Stimulated activated CD8-positive, alpha-beta memory T cell treated with anti-CD3 and anti-CD28 coated beads, Interleukin-4, amount 100 ng/mL, for 4 hours (primary cell): ENCODE measurements around the gene ZNF316.
"Not testable (repeated sequence)": the region's sequence is repeated elsewhere in the genome, so short reads cannot be mapped to it uniquely, and the experiment has no call there.

Source experiments
- DNase-seq, 2 donors: peaks; one replicate each; pipeline ENCODE4 v3.0.0-alpha.2; 2020; ENCODE audit warnings: low read depth in 2 of 2, low spot score in 1 of 2

Gene ZNF316

GRCh38 chr7:6646465-6646864, 9.3 kb downstream of the ZNF316 start:
- DNase-seq, result no peak

DNA sequence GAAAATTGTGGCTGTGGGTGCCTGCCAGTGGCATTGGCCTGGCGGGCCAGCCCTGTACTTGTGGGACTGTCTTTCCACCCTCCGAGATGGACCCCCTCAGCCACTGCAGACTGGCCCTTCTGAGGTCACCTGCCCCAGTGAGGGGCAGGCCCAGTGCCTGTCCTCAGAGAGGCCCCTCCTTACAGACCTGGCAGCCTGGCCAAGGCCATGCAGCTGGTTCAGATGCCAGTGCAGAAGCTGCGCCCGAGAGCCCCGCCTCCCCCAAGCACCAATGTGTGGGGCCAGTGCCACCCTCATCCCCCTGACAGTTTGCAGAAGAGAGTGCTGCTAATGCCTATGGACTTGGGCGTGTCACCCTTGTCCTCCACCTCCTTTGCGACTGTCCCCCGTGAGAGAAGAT, 10.0 kb downstream of the ZNF316 start:
- DNase-seq, result no peak

DNA sequence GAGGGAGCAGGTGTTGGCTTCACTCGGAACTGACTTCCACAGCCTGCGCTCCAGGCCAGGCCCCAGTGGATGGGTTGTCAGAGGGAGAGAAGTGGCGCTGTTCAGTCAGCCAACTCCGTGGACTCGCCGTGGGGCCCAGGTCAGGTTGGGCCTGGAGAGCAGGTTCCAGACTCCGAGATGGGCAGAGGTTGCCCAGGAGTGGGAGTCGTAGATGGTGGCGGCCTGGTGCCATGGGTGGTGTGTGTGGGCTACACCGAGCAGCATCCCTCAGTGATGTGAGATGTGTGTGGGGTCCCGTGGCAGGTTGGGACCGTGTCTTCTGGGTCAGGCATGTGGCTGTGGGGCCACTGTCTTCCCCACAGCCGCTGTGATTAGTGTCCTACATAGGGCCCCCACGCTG, 10.4 kb downstream of the ZNF316 start:
- no peak for DNase-seq

- DNase-seq, result no peak
These were observed 11.1 kb downstream of the ZNF316 start for GRCh38 chr7:6648066-6648814.

DNA sequence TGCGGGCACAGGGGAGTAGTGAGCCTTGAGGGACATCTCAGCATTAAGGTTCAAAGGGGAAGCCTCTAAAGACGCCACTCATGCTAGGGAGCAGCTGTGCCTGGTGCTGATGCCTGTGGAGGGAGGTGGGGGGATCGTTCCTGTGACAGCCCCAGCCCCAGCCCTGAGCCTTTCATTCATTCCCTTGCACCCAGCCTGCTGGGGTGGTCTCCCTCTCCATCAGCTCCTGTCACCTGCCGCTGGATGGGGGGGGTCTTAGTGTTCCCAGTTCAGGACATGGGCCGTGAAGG, 11.6 kb downstream of the ZNF316 start:
- no peak for DNase-seq

DNA sequence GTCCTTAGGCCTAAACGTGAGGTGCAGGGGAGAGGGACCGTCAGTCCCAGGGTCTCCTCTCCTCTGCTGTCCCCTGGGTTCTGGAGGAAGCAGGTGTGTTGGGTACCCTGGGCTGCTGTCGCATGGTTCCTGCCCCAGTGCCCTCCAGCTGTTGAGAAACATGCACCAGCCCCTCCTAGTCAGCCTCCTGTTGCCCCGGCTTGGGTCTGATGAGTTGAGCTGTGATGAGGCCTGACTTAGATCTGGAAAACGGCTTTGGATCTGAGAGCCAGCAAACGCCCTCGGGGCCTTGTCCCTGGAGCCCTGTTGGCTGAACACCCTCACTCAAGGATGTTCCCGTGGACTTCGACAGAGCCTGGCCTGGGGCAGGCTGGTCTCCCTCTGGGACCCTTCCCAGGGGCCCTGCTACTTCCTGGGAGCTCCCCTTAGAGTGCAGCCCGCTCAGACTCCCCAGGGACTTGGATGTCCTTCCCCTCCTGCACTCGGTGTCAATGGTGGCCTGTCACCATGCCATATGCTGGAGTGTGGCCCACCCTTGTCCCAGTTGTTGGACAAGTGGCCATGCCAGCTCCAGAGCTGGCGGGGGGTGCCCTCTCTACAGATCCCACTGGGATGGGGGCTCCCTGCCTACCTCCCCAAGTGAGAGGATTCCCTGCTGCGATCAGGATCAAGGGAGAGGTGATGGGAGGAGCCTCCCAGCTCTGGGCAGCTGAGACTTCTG, 12.3 kb downstream of the ZNF316 start:
- DNase-seq, result no peak

GRCh38 chr7:6650086-6650485, 13.0 kb downstream of the ZNF316 start:
- DNase-seq, result no peak

DNA sequence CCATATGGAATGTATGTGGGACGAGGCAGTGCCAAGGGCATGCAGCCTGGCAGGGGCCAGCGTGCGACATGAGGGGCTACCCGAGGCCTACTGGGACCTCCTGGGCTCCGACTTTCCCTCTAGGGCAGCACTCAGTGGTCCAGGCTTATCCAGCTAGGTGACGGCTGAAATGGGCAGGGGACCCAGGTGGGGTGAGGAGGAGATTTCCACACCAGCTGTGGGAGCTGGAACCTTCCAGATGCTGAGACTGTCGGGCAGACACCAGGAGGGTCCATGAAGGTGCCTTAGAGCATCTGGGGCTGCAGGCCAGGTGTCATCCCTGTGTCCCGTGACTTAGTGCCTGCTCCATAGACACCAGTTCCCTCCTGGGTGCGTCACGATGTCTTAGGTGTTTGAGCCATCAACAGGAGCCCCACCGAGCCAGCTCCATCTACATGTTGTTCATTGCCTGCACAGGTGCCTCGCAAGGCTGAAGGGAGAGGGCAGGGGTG, 13.4 kb downstream of the ZNF316 start:
- DNase-seq, result no peak

DNA sequence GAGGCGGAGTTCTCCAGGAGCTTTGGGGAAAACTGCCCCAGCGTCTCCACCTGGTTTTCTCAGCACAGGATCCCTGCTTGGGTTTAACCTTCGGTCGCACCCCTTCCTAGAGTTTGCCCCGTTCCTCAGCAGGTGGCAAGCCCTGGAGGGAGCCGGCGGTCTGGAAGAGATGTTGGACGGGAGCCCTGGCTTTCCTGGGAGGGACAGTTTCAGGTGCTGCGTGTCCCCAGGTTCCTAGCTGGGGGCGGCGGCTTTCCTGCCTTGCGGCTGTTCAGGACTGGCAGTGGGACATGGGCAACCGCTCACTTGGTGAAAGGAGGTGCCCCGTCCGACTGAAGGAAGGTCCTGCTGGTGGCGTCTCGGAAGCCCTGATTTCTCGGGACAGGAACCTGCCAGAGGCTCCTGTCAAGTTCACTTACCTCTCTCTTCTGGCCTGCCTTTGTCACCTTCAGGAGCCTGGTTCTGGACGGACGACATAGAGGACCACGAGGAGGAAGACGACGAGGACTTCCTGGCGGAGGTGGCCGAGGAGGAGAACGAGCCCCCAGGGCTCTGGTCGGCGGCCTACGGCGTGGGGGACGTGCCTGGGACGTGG, 14.8 kb downstream of the ZNF316 start:
- DNase-seq, result no peak

DNA sequence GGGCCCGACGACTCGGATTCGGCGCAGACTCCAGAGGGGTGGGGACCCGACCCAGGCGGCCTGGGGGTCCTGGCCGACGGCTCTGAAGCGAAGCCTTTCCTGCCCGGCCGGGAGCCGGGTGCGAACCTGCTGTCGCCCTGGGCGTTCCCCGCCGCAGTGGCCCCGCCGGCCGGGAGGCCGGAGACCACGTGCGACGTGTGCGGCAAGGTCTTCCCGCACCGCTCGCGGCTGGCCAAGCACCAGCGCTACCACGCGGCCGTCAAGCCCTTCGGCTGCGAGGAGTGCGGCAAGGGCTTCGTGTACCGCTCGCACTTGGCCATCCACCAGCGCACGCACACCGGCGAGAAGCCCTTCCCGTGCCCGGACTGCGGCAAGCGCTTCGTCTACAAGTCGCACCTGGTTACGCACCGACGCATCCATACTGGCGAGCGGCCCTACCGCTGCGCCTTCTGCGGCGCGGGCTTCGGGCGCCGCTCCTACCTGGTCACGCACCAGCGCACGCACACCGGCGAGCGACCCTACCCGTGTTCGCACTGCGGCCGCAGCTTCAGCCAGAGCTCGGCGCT, 15.4 kb downstream of the ZNF316 start:
- DNase-seq, result no peak

DNA sequence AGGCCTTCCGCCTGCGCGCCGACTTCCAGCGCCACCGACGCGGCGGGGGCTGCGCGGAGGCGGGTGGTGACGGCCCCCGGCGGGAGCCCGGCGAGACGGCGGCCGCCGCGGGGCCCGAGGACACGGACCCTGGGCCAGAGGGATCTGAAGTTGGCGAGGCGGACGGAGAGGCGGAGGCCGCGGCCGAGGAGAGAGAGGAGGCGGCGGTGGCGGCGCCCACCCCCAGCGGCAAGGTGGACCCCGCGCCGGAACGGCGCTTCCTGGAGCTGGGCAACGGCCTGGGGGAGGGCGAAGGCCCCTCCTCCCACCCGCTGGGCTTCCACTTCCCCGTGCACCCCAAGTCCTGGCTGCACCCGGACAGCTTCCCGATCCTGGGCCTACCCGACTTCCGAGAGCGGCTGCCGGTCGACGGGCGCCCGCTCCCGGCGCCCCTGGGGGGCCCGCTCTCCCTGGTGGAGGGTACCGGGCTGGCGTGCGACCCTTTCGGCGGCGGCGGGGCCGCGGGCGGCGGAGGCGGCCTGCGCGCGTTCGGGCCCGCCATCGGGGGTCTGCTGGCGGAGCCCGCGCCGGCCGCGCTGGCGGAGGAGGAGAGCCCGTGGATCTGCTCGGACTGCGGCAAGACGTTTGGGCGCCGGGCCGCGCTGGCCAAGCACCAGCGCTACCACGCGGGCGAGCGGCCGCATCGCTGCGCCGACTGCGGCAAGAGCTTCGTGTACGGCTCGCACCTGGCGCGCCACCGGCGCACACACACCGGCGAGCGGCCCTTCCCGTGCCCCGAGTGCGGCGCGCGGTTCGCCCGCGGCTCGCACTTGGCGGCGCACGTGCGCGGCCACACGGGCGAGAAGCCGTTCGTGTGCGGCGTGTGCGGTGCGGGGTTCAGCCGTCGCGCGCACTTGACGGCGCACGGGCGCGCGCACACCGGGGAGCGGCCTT, 16.2 kb downstream of the ZNF316 start:
- no peak for DNase-seq

DNA sequence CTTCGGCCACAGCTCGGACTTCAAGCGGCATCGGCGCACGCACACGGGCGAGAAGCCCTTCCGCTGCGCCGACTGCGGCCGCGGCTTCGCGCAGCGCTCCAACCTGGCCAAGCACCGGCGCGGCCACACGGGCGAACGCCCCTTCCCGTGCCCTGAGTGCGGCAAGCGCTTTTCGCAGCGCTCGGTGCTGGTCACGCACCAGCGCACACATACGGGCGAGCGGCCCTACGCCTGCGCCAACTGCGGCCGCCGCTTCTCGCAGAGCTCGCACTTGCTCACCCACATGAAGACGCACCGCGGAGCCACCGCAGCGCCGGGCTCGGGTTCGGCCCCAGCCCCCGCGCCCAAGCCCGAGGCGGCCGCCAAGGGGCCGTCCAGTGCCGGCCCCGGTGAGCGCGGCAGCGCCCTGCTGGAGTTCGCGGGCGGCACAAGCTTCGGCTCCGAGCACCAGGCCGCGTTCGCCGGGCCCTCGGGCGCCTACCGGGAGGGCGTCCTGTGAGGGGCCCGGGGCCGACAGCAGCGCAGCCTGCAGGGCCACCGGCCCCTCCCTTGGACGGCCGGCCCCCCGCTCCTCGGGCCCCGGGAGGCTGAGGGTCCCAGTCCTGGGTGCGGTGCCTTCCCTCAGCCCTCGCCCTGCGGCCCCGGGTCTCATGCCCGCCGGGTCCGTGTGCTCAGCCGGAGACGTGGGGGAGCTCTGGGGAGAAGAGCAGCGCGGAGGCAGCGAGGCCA, 17.2 kb downstream of the ZNF316 start:
- no peak for DNase-seq

DNA sequence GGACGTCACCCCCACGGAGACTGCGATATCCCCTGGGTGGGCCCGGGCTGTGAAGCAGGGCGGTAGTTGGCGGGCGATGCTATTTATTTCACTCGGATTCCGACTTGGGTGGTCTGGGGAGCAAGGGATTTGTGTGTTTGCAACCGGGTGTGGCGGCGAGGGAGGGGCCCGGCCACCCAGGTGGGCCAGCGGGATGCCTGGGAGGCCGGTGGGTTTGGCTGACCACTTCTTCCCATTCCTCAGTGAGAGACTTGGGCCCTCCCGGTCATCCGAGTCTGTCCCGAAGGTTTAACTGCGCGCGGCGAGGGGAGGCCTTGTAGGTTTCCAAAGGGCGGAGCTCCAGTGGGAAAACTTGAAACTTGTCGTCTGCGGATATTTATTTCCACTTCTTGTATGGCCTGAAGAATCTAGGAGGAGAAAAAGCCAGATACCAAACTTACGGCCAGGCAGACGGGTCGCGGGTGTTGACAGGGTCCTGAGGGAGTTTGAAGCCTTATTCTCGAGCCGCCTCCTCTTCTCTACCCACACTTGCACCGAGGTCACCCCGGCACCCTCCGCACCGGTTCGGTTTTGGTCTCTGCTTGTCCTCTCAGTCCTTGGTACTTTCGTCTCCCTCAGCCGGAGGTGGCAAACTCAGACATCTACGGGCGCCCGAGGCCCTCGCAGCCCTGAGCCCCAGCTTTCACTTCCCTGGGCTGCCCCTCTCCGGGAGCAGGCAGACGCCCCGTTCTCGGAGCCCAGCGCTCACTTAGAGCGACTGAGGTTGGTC, 17.9 kb downstream of the ZNF316 start:
- no peak for DNase-seq

GRCh38 chr7:6655636-6656385, 18.7 kb downstream of the ZNF316 start:
- no peak for DNase-seq

GRCh38 chr7:6656413-6656812, 19.3 kb downstream of the ZNF316 start:
- DNase-seq, result no peak

- no peak for DNase-seq
These were observed 21.7 kb downstream of the ZNF316 start for GRCh38 chr7:6658618-6659345.

DNA sequence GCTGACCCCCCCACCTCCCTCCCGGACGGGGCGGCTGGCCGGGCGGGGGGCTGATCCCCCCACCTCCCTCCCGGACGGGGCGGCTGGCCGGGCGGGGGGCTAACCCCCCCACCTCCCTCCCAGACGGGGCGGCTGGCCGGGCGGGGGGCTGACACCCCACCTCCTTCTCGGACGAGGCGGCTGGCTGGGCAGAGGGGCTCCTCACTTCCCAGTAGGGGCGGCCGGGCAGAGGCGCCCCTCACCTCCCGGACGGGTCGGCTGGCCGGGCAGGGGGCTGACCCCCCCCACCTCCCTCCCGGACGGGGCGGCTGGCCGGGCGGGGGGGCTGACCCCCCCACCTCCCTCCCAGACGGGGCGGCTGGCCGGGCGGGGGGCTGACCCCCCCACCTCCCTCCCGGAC, 33.7 kb downstream of the ZNF316 start:
- not testable (repeated sequence) for DNase-seq

GRCh38 chr7:6675807-6676405, 38.8 kb downstream of the ZNF316 start:
- DNase-seq, result no peak
